HepG2 (cell line): ENCODE results near the gene PAK1.

Experiments
- HDAC2 ChIP-seq: sonication (generic); formaldehyde crosslinking; IDR thresholded peaks from 2 replicates; pipeline ENCODE4 v1.4.0; 2020; ENCODE audit warnings: missing genetic modification reagents
- HNRNPLL ChIP-seq: fragments of 200-400 bp; formaldehyde crosslinking; IDR thresholded peaks from 2 replicates; pipeline ENCODE4 v1.6.1; 2017; ENCODE audit warnings: mild to moderate bottlenecking, low read depth, low read length; ENCODE audit not compliant: poor library complexity, severe bottlenecking
- MAFF ChIP-seq: IDR thresholded peaks from 2 replicates; pipeline ENCODE4 v1.6.1; 2011; ENCODE audit warnings: low read depth, low read length, improper control_type of control experiment
- MXI1 ChIP-seq: IDR thresholded peaks from 3 replicates; pipeline ENCODE4 v1.6.1; 2012; ENCODE audit warnings: low read depth, low read length, inconsistent platforms, borderline replicate concordance
- ZNF138 ChIP-seq: sonication (generic); formaldehyde crosslinking; IDR thresholded peaks from 2 replicates; pipeline ENCODE4 v1.5.0; 2020; ENCODE audit warnings: mild to moderate bottlenecking, low read depth, missing genetic modification reagents
- TF ChIP-seq, protein P1 (sequence below): sonication (generic); formaldehyde crosslinking; IDR thresholded peaks from 2 replicates; pipeline ENCODE4 v1.4.0; 2020; ENCODE audit warnings: missing genetic modification reagents

DNA sequence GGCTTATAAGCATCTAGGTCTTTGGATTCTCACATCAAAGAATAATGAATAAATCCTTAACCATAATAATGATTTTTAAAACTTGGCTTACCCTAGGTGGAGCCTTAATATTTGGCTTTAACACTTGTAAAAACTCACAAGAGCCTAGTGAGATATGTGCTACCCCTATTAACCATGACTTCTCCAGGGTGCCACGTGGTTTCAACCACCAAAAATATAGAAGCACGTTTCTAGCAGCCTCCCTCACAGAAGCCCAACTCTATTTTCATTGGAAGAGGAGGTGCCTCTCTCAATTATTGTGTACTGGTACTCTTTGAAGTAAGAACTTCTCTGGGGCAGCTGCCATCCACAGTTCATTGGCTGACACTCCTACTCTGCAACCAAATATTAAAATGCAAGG, 125.9 kb downstream of the PAK1 start:
- TF ChIP-seq ZNF138 (CRISPR knock-in tag) = no peak
- no peak for TF ChIP-seq HNRNPLL
- no peak for TF ChIP-seq MXI1
- TF ChIP-seq MAFF = no peak
- TF ChIP-seq HDAC2 (CRISPR knock-in tag) = no peak
- TF ChIP-seq, protein P1, sequence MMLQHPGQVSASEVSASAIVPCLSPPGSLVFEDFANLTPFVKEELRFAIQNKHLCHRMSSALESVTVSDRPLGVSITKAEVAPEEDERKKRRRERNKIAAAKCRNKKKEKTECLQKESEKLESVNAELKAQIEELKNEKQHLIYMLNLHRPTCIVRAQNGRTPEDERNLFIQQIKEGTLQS (CRISPR knock-in tag) = no peak
